HG02610 (cell line): ENCODE data around the gene SOX10.

ENCODE experiments used
- ATAC-seq: cut with Tn5 transposase; IDR thresholded peaks from one replicate; pipeline ENCODE4 v1.9.1; 2021; ENCODE audit warnings: mild to moderate bottlenecking, moderate library complexity; ENCODE audit not compliant: unreplicated experiment

Gene SOX10

GRCh38 chr22:37983860-37984791 lies at the start of gene SOX10:
Gene SOX10, minus strand, starts transcription at chr22:37984555. Its CDS starts 771 bp downstream, at chr22:37983784.
- no peak for ATAC-seq

- ATAC-seq: no peak
Measured at GRCh38 chr22:38033522-38034277, 49.3 kb upstream of the SOX10 start.

GRCh38 chr22:38032681-38033521 lies 48.5 kb upstream of the SOX10 start:
- no peak for ATAC-seq

- ATAC-seq: no peak
Measured at GRCh38 chr22:38031491-38031890, 47.1 kb upstream of the SOX10 start.

- no peak for ATAC-seq
Measured at GRCh38 chr22:38030311-38031133, 46.2 kb upstream of the SOX10 start.

- no peak for ATAC-seq
Measured at GRCh38 chr22:38029901-38030300, 45.5 kb upstream of the SOX10 start.

- ATAC-seq: no peak
Measured at GRCh38 chr22:38029370-38029769, 45.0 kb upstream of the SOX10 start.

- no peak for ATAC-seq
Measured at GRCh38 chr22:38028344-38029130, 44.2 kb upstream of the SOX10 start.

- ATAC-seq: no peak
Measured at GRCh38 chr22:38027487-38027886, 43.1 kb upstream of the SOX10 start.

GRCh38 chr22:38026130-38027111 lies 42.1 kb upstream of the SOX10 start:
- ATAC-seq: no peak

- no peak for ATAC-seq
Measured at GRCh38 chr22:38025514-38025913, 41.2 kb upstream of the SOX10 start.

- no peak for ATAC-seq
Measured at GRCh38 chr22:38023045-38023444, 38.7 kb upstream of the SOX10 start.

- ATAC-seq: no peak
Measured at GRCh38 chr22:38021206-38021605, 36.9 kb upstream of the SOX10 start.

GRCh38 chr22:38018938-38019827 lies 34.8 kb upstream of the SOX10 start:
- ATAC-seq: no peak

- no peak for ATAC-seq
Measured at GRCh38 chr22:38017939-38018885, 33.9 kb upstream of the SOX10 start.

GRCh38 chr22:38017272-38017920 lies 33.0 kb upstream of the SOX10 start:
- ATAC-seq: no peak
